ENCODE results near the gene TTLL9.

DNA sequence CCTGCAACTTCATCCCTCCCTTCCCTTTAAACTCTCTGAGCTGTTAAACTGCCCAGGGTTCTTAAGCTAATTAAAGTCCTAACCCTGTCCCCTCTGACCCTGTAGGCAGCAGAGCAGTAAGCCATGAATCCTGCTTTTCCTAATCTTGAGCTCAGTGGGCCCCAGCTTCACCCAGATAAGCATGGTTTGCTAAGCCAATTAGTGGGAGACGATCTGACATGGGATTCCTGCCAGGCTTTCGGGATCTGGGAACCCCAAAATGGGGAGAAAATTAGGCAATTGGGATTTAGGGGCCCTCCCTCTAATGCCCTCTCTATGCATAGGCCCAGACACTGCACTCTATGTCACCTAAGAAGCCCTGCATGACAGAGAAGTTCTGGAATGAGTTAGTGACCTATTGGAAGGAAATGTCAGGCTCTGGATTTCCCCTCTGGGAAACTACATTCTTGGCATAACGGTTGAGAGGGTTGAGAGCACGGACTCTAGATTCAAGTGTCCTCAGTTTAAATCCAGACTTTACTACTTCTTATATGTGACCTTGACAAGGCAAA, 102.1 kb downstream of the TTLL9 start:
- TF ChIP-seq POLR2AphosphoS5 (IDR thresholded peaks at IDR 0.05; ENCODE audit: low read depth, low read length), result no peak
- TF ChIP-seq POLR2A (IDR thresholded peaks at IDR 0.05; ENCODE audit: low read depth, low read length), result no peak
